Measurements from ENCODE around the gene AQP3. TPM values are rescaled to one million over a fixed set of nuclear protein-coding genes. Genes with fewer than 3 reads are reported as not detected.

The AQP3 gene
- total and polyA plus RNA-seq, 2 of the 13 experiments (the other 11 are each of a cell fraction or from before 2014, with no cell fraction given): 1.4 to 5.5 TPM

DNA sequence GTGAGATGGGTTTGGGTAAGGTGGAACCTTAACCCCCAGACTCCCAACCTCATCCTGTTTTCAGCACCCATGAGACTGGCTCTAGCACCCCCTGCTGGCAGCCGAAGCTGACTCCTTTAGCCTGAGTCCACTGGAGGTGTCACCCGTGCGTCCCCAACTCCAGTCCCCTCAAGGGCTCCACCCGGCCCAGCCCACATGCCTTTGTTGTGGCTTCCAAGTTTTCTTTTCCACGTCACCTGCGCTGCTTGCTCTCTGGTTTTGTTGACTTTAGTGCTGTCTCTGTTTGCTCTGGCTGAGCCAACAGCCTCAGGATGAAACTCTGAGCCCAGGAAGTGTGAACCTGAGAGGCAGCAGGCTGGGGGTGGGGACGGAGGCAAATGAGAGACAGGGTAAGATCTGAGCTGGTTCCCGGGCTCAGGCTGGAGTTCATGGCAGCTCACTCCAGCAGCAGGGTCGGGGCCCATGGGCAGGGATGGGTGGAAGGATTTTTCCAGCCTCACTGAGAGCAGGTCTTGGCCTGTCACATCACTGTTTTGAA is 31.8 kb downstream of the AQP3 start (continued):
- TF ChIP-seq NPAS2 (CRISPR knock-in tag; IDR thresholded peaks at IDR 0.05; ENCODE audit: borderline replicate concordance) (no peak), HNRNPK (IDR thresholded peaks at IDR 0.05; ENCODE audit: low read depth, low read length, poor library complexity, severe bottlenecking) (no peak), HOXA5 (CRISPR knock-in tag; IDR thresholded peaks at IDR 0.05) (peak; percentile 95), MTA3 (CRISPR knock-in tag; IDR thresholded peaks at IDR 0.05) (no peak), SALL2 (CRISPR knock-in tag; IDR thresholded peaks at IDR 0.05) (peak; percentile 71; the same call in 1 of the 2 replicates), DPF2 (CRISPR knock-in tag; IDR thresholded peaks at IDR 0.05; ENCODE audit: borderline replicate concordance, low read depth) (peak; percentile 98), ZBTB3 (CRISPR knock-in tag; IDR thresholded peaks at IDR 0.05; ENCODE audit: borderline replicate concordance, low read depth) (peak; percentile 90; the same call in 1 of the 2 replicates), BHLHE40 (IDR thresholded peaks at IDR 0.05; ENCODE audit: low read length) (peak; percentile 98), KLF13 (CRISPR knock-in tag; IDR thresholded peaks at IDR 0.05) (no peak), MAFK (conservative IDR thresholded peaks at IDR 0.05 in 1 of 2, IDR thresholded peaks at IDR 0.05 in 1 of 2; ENCODE audit: low read length in 2 of 2) (no peak), NAIF1 (CRISPR knock-in tag; IDR thresholded peaks at IDR 0.05; ENCODE audit: borderline replicate concordance) (peak; percentile 88), PRPF4 (IDR thresholded peaks at IDR 0.05; ENCODE audit: low read depth, low read length, poor library complexity, severe bottlenecking) (peak; percentile 62), HDAC1 (CRISPR knock-in tag; IDR thresholded peaks at IDR 0.05) (peak; percentile 100)
- TF ChIP-seq, protein P1, sequence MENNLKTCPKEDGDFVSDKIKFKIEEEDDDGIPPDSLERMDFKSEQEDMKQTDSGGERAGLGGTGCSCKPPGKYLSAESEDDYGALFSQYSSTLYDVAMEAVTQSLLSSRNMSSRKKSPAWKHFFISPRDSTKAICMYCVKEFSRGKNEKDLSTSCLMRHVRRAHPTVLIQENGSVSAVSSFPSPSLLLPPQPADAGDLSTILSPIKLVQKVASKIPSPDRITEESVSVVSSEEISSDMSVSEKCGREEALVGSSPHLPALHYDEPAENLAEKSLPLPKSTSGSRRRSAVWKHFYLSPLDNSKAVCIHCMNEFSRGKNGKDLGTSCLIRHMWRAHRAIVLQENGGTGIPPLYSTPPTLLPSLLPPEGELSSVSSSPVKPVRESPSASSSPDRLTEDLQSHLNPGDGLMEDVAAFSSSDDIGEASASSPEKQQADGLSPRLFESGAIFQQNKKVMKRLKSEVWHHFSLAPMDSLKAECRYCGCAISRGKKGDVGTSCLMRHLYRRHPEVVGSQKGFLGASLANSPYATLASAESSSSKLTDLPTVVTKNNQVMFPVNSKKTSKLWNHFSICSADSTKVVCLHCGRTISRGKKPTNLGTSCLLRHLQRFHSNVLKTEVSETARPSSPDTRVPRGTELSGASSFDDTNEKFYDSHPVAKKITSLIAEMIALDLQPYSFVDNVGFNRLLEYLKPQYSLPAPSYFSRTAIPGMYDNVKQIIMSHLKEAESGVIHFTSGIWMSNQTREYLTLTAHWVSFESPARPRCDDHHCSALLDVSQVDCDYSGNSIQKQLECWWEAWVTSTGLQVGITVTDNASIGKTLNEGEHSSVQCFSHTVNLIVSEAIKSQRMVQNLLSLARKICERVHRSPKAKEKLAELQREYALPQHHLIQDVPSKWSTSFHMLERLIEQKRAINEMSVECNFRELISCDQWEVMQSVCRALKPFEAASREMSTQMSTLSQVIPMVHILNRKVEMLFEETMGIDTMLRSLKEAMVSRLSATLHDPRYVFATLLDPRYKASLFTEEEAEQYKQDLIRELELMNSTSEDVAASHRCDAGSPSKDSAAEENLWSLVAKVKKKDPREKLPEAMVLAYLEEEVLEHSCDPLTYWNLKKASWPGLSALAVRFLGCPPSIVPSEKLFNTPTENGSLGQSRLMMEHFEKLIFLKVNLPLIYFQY (CRISPR knock-in tag; IDR thresholded peaks at IDR 0.05; ENCODE audit: borderline replicate concordance): peak; percentile 94
- TF ChIP-seq, protein P2, sequence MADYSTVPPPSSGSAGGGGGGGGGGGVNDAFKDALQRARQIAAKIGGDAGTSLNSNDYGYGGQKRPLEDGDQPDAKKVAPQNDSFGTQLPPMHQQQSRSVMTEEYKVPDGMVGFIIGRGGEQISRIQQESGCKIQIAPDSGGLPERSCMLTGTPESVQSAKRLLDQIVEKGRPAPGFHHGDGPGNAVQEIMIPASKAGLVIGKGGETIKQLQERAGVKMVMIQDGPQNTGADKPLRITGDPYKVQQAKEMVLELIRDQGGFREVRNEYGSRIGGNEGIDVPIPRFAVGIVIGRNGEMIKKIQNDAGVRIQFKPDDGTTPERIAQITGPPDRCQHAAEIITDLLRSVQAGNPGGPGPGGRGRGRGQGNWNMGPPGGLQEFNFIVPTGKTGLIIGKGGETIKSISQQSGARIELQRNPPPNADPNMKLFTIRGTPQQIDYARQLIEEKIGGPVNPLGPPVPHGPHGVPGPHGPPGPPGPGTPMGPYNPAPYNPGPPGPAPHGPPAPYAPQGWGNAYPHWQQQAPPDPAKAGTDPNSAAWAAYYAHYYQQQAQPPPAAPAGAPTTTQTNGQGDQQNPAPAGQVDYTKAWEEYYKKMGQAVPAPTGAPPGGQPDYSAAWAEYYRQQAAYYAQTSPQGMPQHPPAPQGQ (CRISPR knock-in tag; IDR thresholded peaks at IDR 0.05; ENCODE audit: borderline replicate concordance): peak; percentile 57; the same call in 1 of the 2 replicates
- TF ChIP-seq, protein P3, sequence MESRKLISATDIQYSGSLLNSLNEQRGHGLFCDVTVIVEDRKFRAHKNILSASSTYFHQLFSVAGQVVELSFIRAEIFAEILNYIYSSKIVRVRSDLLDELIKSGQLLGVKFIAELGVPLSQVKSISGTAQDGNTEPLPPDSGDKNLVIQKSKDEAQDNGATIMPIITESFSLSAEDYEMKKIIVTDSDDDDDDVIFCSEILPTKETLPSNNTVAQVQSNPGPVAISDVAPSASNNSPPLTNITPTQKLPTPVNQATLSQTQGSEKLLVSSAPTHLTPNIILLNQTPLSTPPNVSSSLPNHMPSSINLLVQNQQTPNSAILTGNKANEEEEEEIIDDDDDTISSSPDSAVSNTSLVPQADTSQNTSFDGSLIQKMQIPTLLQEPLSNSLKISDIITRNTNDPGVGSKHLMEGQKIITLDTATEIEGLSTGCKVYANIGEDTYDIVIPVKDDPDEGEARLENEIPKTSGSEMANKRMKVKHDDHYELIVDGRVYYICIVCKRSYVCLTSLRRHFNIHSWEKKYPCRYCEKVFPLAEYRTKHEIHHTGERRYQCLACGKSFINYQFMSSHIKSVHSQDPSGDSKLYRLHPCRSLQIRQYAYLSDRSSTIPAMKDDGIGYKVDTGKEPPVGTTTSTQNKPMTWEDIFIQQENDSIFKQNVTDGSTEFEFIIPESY (CRISPR knock-in tag; IDR thresholded peaks at IDR 0.05): peak; percentile 94
- TF ChIP-seq, protein P4, sequence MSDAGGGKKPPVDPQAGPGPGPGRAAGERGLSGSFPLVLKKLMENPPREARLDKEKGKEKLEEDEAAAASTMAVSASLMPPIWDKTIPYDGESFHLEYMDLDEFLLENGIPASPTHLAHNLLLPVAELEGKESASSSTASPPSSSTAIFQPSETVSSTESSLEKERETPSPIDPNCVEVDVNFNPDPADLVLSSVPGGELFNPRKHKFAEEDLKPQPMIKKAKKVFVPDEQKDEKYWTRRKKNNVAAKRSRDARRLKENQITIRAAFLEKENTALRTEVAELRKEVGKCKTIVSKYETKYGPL (CRISPR knock-in tag; IDR thresholded peaks at IDR 0.05): no peak
- TF ChIP-seq, protein P5, sequence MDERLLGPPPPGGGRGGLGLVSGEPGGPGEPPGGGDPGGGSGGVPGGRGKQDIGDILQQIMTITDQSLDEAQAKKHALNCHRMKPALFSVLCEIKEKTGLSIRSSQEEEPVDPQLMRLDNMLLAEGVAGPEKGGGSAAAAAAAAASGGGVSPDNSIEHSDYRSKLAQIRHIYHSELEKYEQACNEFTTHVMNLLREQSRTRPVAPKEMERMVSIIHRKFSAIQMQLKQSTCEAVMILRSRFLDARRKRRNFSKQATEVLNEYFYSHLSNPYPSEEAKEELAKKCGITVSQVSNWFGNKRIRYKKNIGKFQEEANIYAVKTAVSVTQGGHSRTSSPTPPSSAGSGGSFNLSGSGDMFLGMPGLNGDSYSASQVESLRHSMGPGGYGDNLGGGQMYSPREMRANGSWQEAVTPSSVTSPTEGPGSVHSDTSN (CRISPR knock-in tag; IDR thresholded peaks at IDR 0.05): peak; percentile 73

All from HepG2 (cell line).